SKM-1 treated with dmso at 0.1 percent for 144 hours (cell line): ENCODE results near the gene UCMA.
"Not testable (repeated sequence)": the region's sequence is repeated elsewhere in the genome, so short reads cannot be mapped to it uniquely, and the experiment has no call there.

ENCODE experiments used
- DNase-seq: peaks from one replicate; lab custom pipeline; 2025; ENCODE audit not compliant: unreplicated experiment; lab: John Stamatoyannopoulos, UW

UCMA gene

GRCh38 chr10:13234172-13234571, at the start of gene UCMA:
Gene UCMA, minus strand, starts transcription at chr10:13234374. Its CDS starts 116 bp downstream, at chr10:13234258.
- DNase-seq = no peak

DNA sequence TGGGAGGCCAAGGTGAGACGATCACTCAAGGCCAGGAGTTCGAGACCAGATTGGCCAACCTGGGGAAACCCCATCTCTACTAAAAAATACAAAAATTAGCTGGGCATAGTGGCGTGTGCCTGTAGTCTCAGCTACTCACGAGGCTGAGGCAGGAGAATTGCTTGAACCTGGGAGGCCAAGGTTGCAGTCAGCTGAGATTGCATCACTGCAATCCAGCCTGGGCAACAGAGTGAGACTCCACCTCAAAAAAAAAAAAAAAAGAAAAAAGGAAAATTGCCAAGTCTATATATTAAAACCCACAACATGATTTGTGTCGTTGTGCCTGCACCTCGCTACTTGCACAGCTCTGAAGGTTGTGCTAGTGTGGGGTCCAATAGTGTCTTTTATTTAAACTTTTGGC, 48.2 kb upstream of the UCMA start:
- not testable (repeated sequence) for DNase-seq

GRCh38 chr10:13276749-13277365, 42.7 kb upstream of the UCMA start:
- no peak for DNase-seq

GRCh38 chr10:13276146-13276545, 42.0 kb upstream of the UCMA start:
- DNase-seq = not testable (repeated sequence)

GRCh38 chr10:13272164-13272571, 38.0 kb upstream of the UCMA start:
- DNase-seq = no peak

DNA sequence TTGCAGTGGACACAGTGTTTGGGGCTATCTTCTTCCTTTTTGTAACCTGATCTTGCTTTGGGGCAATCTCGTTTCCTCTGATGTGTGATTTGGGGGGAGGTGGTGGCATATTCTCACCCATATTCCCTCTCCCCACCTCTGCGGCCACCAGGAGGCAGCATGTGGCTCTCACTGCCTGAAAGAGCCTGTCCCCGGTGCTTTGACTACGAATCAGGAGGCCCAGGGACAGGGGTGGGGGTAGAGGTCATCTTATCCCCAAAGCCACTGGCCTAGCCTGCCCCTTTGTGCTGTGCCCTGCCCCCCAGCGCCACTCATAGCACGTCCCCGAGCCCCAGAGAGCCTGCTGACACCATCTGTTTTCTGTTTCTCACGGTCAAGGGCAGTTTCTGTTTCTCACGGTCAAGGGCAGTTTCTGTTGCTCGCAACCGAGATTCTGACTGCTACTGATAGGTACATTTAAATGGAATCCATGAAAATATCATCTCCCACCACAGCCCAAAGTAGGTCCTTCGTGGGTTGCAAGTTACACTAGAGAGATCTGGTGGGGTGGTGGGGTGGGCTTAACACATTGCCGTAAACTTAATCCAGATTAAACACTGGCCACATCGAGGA, 37.5 kb upstream of the UCMA start:
- no peak for DNase-seq

DNA sequence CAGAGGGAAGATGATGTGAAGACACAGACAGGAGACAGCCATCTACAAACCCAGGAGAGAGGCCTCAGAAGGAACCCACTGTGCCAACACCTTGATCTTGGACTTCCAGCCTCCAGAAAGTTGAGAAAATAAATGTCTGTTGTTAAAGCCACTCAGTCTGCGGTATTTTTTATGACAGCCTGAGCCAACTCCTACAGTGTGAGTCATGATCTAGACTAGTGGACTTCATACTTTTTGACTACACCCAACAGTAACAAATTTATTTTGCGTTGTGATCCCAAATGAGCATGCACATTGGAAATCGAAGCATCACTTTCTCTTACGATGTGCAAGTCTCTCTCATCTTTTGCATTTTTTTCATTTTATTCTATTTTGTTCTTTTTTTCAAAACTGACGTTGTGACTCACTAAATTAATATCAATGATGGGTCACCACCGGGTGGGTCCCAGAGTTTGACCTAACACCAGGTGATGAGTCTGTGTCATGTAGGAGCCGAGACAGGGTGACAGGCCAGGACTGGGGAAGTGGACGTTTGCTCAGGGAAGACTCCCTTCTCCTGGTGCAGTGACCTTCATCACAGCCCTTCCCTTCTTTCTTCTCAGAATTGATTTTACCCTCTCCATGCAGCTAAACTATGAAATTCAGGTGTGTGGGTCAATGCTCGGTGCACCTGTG, 36.8 kb upstream of the UCMA start:
- no peak for DNase-seq

DNA sequence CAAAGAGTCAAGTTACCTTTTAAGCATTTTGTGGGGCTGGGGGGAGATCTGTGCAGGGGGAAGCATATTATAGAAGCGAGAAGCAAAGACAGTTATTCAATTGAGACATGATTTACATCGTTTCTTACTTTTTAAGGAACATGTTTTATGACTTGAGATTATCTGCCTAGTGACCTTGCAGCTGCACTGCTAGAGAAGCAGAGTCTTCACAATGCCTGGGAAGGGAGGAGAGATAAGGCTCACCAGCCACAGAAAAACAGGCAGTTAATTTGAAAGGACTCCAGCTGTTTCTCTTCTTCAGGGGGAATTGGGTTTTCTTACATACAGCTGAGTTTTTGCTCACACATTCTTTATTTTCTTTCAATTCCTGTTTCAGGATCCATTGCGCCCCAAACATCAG, 34.7 kb upstream of the UCMA start:
- DNase-seq = no peak

- no peak for DNase-seq
These were observed 34.1 kb upstream of the UCMA start for GRCh38 chr10:13268310-13268709.

DNA sequence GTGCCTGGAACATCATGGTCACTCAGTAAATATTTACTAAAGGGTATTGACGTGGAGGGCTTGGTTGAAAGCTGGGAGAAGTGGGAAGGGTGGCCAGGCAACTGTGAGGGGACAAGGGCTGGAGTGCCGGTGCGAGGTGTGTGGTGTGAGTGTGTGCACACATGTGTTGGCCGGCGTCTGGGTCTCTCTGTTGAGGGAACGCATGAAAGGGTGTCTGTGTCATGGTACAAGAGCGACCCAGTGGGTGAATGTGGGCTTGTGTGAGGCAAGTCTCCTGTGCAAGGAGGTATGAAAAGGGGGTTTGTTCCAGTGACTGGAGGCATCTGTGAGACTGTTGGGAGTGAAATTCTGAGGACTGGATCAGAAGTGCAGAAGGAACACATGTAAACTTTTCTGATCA, 29.4 kb upstream of the UCMA start:
- no peak for DNase-seq

- no peak for DNase-seq
These were observed 28.3 kb upstream of the UCMA start for GRCh38 chr10:13262433-13262832.

- DNase-seq = no peak
These were observed 23.5 kb upstream of the UCMA start for GRCh38 chr10:13257621-13258140.

GRCh38 chr10:13256627-13257026, 22.5 kb upstream of the UCMA start:
- DNase-seq = no peak

DNA sequence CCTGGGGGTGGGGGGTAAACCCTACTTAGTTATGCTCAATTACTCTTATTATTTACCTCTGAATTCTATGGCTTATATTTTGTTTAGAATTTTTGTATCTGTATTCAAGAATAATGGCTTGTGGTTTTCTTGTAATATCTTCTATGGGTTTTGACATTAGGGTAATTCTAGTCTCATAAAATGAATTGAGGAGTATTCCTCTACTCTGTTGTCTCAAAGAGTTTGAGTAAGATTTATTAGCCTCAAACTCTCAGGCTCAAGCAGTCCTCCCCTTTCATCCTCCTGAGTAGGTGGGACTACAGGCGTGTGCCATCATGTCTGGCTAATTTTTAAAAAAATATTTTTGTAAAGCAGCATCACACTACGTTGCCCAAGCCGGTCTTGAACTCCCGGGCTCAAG, 19.6 kb upstream of the UCMA start:
- DNase-seq = no peak

- no peak for DNase-seq
These were observed 13.6 kb upstream of the UCMA start for GRCh38 chr10:13247784-13248183.

DNA sequence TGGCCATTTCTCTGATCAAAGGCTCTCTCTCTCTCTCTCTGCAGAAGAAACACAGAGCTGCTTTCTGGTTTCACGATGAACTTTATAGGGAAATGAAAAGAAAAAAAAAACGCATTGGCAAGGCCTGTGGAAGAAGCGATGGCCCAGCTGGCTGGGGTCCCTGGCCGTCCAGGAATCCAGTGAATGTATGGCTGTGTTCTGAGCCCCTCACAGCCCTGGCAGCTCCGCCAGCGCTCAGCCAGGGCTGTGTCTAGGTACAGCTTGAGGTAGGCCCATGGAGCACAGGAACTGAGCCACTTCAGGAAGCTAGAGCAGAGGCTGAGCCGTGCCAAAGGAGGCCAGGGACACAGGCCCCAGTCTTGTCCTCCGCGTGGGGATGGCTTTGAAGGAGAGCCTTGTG, 13.1 kb upstream of the UCMA start:
- no peak for DNase-seq

- not testable (repeated sequence) for DNase-seq
These were observed 8.1 kb upstream of the UCMA start for GRCh38 chr10:13242260-13242659.

- no peak for DNase-seq
These were observed 7.4 kb upstream of the UCMA start for GRCh38 chr10:13241613-13242012.

GRCh38 chr10:13239923-13240322, 5.7 kb upstream of the UCMA start:
- DNase-seq = no peak

DNA sequence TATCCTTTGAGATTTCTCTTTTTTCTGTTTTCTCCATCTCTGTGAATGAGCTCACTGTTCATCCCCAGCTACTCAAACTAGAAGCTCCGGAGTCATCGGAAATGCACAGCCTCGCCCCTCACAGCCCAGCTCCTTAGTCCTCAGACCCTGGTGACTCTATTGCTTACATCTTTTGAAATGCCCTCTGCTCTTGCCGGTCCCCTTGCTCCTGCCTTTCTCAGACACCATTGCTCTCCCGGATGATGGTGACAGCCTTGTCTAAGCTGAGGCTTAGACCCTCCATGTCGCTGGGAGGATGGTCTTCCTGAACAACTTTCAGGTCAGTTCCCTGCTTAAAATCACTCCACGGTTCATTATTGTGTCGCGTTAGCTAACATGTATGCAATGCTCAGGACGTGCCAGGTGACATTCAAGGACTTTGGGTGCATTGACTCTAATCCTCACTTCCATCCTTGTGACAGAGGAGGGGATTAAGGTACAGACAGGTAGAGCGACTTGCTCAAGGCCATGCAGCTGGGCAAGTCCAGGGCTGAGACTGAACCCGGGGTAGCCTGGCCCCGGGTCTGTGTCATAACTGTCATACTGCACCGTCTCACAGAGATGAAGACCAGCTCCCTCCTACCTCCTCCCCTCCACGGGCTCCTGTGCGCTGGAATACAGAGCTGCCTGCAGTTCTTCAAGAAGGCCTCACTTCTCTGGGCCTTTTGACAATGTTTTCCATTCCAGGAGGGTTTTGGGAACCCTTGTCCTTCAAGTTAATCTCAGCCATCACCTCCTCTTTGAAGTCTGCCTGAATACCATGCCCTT, 4.3 kb upstream of the UCMA start:
- DNase-seq = no peak

GRCh38 chr10:13236638-13237037, 2.5 kb upstream of the UCMA start:
- no peak for DNase-seq
